Measurements from ENCODE around the gene FREM2.

- TF ChIP-seq CTCF (conservative IDR thresholded peaks at IDR 0.05; ENCODE audit: low read depth, low read length) = no peak
- no peak for TF ChIP-seq SMC3 (IDR thresholded peaks at IDR 0.05; ENCODE audit: low read depth, low read length)
- no peak for TF ChIP-seq CEBPB (IDR thresholded peaks at IDR 0.05; ENCODE audit: low read depth, low read length)
- TF ChIP-seq POLR2A (IDR thresholded peaks at IDR 0.05; ENCODE audit: low read depth, low read length) = no peak
Measured at GRCh38 chr13:38785042-38785441, 98.2 kb downstream of the FREM2 start.

Measured in IMR-90 (cell line).